Lower lobe of right lung (tissue), 2 donors: ENCODE results near the gene SYCP2. TPM values are rescaled to one million over a fixed set of nuclear protein-coding genes. Genes with fewer than 3 reads are reported as not detected.
A peak's percentile ranks its signal among the peaks of the same experiment; 100 is the strongest.
"Not testable (repeated sequence)": the region's sequence is repeated elsewhere in the genome, so short reads cannot be mapped to it uniquely, and the experiment has no call there.

Experiments
- ATAC-seq, 2 donors: fragments of 200-7000 bp; cut with Tn5 transposase; one replicate each; pipeline ENCODE4 v1.9.1; 2020 to 2022; ENCODE audit warnings: mild to moderate bottlenecking in 2 of 2, moderate library complexity in 2 of 2
- DNase-seq: peaks from one replicate; pipeline ENCODE4 v3.0.0-alpha.2; 2020
- H3K27ac ChIP-seq: fragments of 200-600 bp; one replicate; pipeline ENCODE4 v1.8.0; 2022
- H3K27me3 ChIP-seq: fragments of 200-600 bp; one replicate; pipeline ENCODE4 v1.8.0; 2022; ENCODE audit warnings: low read depth
- H3K36me3 ChIP-seq: fragments of 200-600 bp; one replicate; pipeline ENCODE4 v1.8.0; 2022; ENCODE audit warnings: mild to moderate bottlenecking
- H3K4me1 ChIP-seq: fragments of 200-600 bp; one replicate; pipeline ENCODE4 v1.8.0; 2022
- H3K4me3 ChIP-seq: fragments of 200-600 bp; one replicate; pipeline ENCODE4 v1.8.0; 2022; ENCODE audit warnings: mild to moderate bottlenecking
- H3K9me3 ChIP-seq: fragments of 200-600 bp; one replicate; pipeline ENCODE4 v1.8.0; 2022
- intact Hi-C: fragments of 100-400 bp; cut with DNase I; formaldehyde crosslinking; loops from one replicate; pipeline ENCODE4 v1.11.0; 2022
- total RNA-seq: library from RNA; stranded (reverse); fragmentation: NEBNext Ultra II Directional; extraction: Animal tissue kit (Norgen Biotek cat#: 25700); gene quantifications from one replicate; pipeline ENCODE4 v1.2.1, GENCODE V29; 2021
- TF ChIP-seq, protein P1 (sequence below): fragments of 200-600 bp; IDR thresholded peaks from one replicate; pipeline ENCODE4 v1.8.0; 2022; ENCODE audit warnings: antibody characterized with exemption, mild to moderate bottlenecking
- donor health status: DM: no; HTN: yes; CAD: no; lungs with severe emphysema.

The SYCP2 gene
- total RNA-seq, 1 donor from 2014 or later = 3.5 TPM

DNA sequence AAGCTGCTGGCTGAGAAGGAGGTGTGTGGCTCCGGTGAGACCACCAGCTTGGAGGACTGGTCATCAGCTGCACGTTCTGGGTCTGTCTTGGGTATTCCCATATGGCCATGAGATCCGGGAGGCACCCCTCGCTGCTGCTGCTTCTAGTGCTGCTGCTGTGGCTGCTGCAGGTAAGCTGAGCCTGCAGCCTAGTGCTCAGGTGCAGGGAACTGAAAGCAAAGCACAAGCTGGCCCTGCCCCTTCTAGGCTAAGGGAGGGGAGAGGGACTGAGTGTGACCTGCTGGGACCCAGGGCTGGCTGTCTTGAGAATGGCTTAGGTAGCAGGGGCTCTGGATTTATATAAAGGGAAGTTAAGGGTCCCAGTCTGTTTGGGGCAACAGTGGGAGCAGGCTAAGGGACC is 25.2 kb upstream of the SYCP2 start:
- intact Hi-C loops = no loop called here
- no peak overlapping the region for H3K4me3 ChIP-seq
- no peaks in the 10 kb centered on the region for H3K9me3 ChIP-seq
- TF ChIP-seq, protein P1, sequence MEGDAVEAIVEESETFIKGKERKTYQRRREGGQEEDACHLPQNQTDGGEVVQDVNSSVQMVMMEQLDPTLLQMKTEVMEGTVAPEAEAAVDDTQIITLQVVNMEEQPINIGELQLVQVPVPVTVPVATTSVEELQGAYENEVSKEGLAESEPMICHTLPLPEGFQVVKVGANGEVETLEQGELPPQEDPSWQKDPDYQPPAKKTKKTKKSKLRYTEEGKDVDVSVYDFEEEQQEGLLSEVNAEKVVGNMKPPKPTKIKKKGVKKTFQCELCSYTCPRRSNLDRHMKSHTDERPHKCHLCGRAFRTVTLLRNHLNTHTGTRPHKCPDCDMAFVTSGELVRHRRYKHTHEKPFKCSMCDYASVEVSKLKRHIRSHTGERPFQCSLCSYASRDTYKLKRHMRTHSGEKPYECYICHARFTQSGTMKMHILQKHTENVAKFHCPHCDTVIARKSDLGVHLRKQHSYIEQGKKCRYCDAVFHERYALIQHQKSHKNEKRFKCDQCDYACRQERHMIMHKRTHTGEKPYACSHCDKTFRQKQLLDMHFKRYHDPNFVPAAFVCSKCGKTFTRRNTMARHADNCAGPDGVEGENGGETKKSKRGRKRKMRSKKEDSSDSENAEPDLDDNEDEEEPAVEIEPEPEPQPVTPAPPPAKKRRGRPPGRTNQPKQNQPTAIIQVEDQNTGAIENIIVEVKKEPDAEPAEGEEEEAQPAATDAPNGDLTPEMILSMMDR = no peak
- DNase-seq (no peak), ATAC-seq (no peak)
- no peaks in the 10 kb centered on the region for H3K36me3 ChIP-seq
- H3K27ac ChIP-seq = no peak overlapping the region
- no peaks in the 10 kb centered on the region for H3K4me1 ChIP-seq
- no peaks in the 10 kb centered on the region for H3K27me3 ChIP-seq

DNA sequence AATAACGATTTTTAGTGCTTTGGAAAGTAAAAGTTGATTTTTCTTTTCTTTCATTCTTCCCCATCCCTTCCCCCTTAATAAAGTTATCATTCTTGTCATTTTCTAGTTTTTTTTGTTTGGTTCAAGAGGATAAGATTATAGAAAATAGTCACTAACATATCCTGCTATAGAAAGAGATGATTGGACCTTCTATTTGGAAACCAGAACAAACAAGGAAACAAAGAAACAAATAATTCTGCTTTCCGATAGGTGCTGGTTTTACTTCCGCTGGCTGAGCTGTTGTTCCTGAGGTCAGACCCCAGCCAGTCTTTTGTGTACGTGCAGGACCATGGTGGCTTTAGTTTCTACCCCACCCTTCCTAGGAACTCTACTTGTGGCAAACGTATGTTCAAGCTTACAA is 24.7 kb upstream of the SYCP2 start, which contains the start of gene CDH26:
TSS of gene CDH26 (plus strand) at position 301 of the 400 bp plus-strand sequence. CDS start 304 bp downstream, outside the sequence.
- no peak within 1 kb of the TSS for H3K27ac ChIP-seq
- ATAC-seq (no peak), DNase-seq (no peak)
- H3K9me3 ChIP-seq = no peaks in the 10 kb centered on the region
- intact Hi-C loops = no loop called here
- TF ChIP-seq, protein P1 = no peak
- no peaks in the 10 kb centered on the region for H3K27me3 ChIP-seq
- no peak within 1 kb of the TSS for H3K4me3 ChIP-seq
- H3K4me1 ChIP-seq = no peaks in the 10 kb centered on the region
- H3K36me3 ChIP-seq = no peaks in the 10 kb centered on the region

DNA sequence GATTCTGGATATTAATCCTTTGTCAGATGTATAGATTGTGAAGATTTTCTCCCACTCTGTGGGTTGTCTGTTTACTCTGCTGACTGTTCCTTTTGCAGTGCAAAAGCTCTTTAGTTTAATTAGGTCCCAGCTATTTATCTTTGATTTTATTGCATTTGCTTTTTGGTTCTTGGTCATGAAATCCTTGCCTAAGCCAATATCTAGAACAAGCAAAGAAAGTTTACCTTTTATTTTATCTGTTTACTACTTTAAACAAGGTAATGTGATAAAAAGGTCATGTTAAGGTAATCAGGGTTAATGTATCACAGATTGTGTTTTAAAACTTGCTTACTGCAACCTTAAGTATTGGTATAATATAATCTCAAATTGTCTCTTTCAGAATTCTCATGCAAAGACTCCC is 24.1 kb upstream of the SYCP2 start:
- not testable (repeated sequence) for DNase-seq, H3K4me3 ChIP-seq

DNA sequence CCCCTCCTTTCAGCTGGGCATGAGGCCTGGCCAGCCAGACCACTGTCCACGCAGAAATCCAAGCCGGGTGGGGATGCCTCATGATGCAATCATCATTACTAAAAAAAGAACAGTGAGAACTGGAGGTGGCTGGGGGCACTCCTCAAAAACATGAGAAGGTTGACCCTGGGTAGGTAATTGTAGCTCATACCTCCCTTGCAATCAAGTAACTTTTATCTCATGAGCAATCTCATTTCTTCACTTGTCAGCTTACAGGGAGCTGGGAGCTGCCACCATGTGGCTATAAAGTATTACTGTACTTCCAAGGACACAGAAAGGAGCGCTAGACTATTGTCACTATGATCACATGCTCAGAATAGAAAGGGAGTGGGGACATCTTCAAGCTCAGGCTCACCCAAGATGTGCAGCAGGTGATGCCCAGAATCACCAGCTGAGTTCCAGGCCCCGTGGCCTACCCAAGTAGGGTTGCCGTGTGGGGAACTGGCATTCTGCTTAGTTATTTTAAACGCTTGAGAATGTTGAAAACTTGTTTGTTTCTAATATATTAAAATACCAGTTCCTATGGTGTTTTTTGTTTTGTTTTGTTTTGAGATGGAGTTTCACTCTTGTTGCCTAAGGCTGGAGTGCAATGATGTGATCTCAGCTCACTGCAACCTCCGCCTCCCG is 21.8 kb upstream of the SYCP2 start:
- Histone ChIP-seq H3K4me3 (no peak overlapping the region), H3K27ac (no peak overlapping the region), H3K9me3 (no peaks in the 10 kb centered on the region), H3K36me3 (peaks cover 7% of the 10 kb centered on the region), H3K27me3 (no peaks in the 10 kb centered on the region), H3K4me1 (no peaks in the 10 kb centered on the region)
- TF ChIP-seq, protein P1 = peak; percentile 30
- intact Hi-C loops = no loop called here
- no peak for DNase-seq
- ATAC-seq = peak in 1 of 2 donors; percentile 35

More for the DNA sequence above, 24.1 kb upstream of the SYCP2 start:
- ATAC-seq, H3K9me3 ChIP-seq, H3K27ac ChIP-seq, H3K4me1 ChIP-seq, H3K27me3 ChIP-seq, H3K36me3 ChIP-seq, intact Hi-C loops: not testable (repeated sequence)

DNA sequence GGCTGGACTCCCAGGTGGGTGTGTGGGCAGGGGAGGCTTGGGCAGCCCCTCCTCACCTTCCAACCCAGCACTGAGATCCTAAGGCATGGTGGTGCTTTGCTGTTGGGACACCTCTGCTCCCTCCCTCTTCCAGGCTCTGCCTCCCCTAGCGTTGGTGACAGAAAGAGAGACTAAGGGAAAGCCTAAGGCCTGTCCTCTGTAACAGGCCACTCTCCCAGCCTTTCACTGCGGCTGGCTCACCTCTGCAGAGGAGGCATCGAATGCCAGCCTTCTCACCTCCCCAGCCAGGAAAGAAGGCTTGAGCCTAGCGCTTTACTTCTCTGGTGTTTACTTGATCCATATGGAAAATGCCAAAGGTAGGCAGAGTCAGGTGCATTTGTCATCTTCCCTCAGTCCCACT is 21.3 kb upstream of the SYCP2 start:
- Histone ChIP-seq H3K9me3 (no peaks in the 10 kb centered on the region), H3K4me3 (no peak overlapping the region), H3K4me1 (no peaks in the 10 kb centered on the region), H3K27me3 (no peaks in the 10 kb centered on the region), H3K36me3 (peaks cover 7% of the 10 kb centered on the region), H3K27ac (no peak overlapping the region)
- ATAC-seq = no peak
- DNase-seq = no peak
- intact Hi-C loops = no loop called here
- TF ChIP-seq, protein P1 = no peak

DNA sequence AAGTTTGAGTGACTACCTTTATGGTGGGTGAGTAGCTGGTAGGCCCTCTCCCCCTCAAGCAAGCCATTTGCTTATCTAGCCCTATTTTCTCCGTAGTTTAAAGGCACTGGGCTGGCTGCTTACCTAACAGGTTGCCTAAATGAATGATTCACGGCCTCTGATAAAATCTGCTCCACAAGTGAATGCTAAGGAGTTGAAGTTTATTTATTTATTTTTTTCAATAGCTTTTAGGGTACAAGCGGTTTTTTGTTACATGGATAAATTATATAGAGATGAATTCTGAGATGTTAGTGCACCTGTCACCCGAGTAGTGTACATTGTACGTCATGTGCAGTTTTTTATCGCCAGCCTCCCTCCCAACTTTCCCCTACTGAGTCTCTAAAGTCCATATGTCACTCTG is 16.5 kb upstream of the SYCP2 start:
- Histone ChIP-seq H3K4me3 (no peak overlapping the region), H3K4me1 (peaks cover 11% of the 10 kb centered on the region), H3K27me3 (no peaks in the 10 kb centered on the region), H3K9me3 (no peaks in the 10 kb centered on the region), H3K36me3 (peaks cover 12% of the 10 kb centered on the region), H3K27ac (no peak overlapping the region)
- DNase-seq = no peak
- intact Hi-C loops = no loop called here
- no peak for ATAC-seq
- TF ChIP-seq, protein P1 = no peak
